Stimulated activated naive CD4-positive, alpha-beta T cell (primary cell): ENCODE results near the gene MMP3.

Experiments
- DNase-seq, 6 experiments: peaks; one replicate each; lab custom pipeline; 2025; lab: John Stamatoyannopoulos, UW

MMP3 gene

GRCh38 chr11:102788334-102788995 is 54.9 kb downstream of the MMP3 start:
- DNase-seq: no peak
